Renal cortex interstitium (tissue), 15 donors: Measurements from ENCODE around the gene CCZ1B. TPM values are rescaled to one million over a fixed set of nuclear protein-coding genes. Genes with fewer than 3 reads are reported as not detected.
"Not testable (repeated sequence)": the region's sequence is repeated elsewhere in the genome, so short reads cannot be mapped to it uniquely, and the experiment has no call there.

ENCODE experiments used
- DNase-seq, 11 donors: peaks; one replicate each; pipeline ENCODE4 v3.0.0-alpha.2; 2013; ENCODE audit warnings: low read depth in 9 of 11, low spot score in 4 of 11; ENCODE audit errors: extremely low read depth in 1 of 11
- long read RNA-seq, 16 experiments: transcript quantifications; one replicate each; lab custom pipeline, GENCODE V29; 2026
- polyA plus RNA-seq, 3 donors: library from polyadenylated mRNA; unstranded; fragments of 120-200 nt; gene quantifications; one replicate each; pipeline ENCODE4 v1.2.1, GENCODE V29; 2013; ENCODE audit not compliant: insufficient read length in 3 of 3

CCZ1B gene
- polyA plus RNA-seq, result 10 to 100 TPM; 57.2 to 85.2 (median 61.0) TPM
- long read RNA-seq, donor 1, transcript CCZ1B-201 (15 exons, 2,885 nt), result major isoform, 7 of 12 reads
- long read RNA-seq, donor 1, partial matches to known transcripts, result 0 of 12 reads
- long read RNA-seq, donor 1, other reads (novel, unspliced or antisense), result 0 of 12 reads
- long read RNA-seq, donor 2, transcript CCZ1B-201 (15 exons, 2,885 nt), result major isoform, 8 of 14 reads
- long read RNA-seq, donor 2, partial matches to known transcripts, result 0 of 14 reads
- long read RNA-seq, donor 2, other reads (novel, unspliced or antisense), result 0 of 14 reads
- long read RNA-seq, donor 3, partial matches to known transcripts, result 0 of 5 reads
- long read RNA-seq, donor 3, other reads (novel, unspliced or antisense), result 0 of 5 reads
- long read RNA-seq, donor 4, transcript CCZ1B-201 (15 exons, 2,885 nt), result major isoform, 11 of 15 reads
- long read RNA-seq, donor 4, partial matches to known transcripts, result 0 of 15 reads
- long read RNA-seq, donor 4, other reads (novel, unspliced or antisense), result 0 of 15 reads
- long read RNA-seq, donor 5, result 0 reads
- long read RNA-seq, donor 6, transcript CCZ1B-201 (15 exons, 2,885 nt), result major isoform, 5 of 22 reads
- long read RNA-seq, donor 6, partial matches to known transcripts, result 6 of 22 reads
- long read RNA-seq, donor 6, other reads (novel, unspliced or antisense), result 0 of 22 reads
- long read RNA-seq, donor 7, transcript CCZ1B-201 (15 exons, 2,885 nt), result major isoform, 11 of 15 reads
- long read RNA-seq, donor 7, partial matches to known transcripts, result 0 of 15 reads
- long read RNA-seq, donor 7, other reads (novel, unspliced or antisense), result 0 of 15 reads
- long read RNA-seq, donor 8, result 0 reads
- long read RNA-seq, donor 9, transcript CCZ1B-201 (15 exons, 2,885 nt), result major isoform, 5 of 9 reads
- long read RNA-seq, donor 9, partial matches to known transcripts, result 0 of 9 reads
- long read RNA-seq, donor 9, other reads (novel, unspliced or antisense), result 0 of 9 reads
- long read RNA-seq, donor 10, partial matches to known transcripts, result 0 of 6 reads
- long read RNA-seq, donor 10, other reads (novel, unspliced or antisense), result 0 of 6 reads
- long read RNA-seq, donor 11, partial matches to known transcripts, result 0 of 4 reads
- long read RNA-seq, donor 11, other reads (novel, unspliced or antisense), result 0 of 4 reads
- long read RNA-seq, donor 12, partial matches to known transcripts, result 0 of 1 reads
- long read RNA-seq, donor 12, other reads (novel, unspliced or antisense), result 0 of 1 reads
- long read RNA-seq, donor 13, result 0 reads
- long read RNA-seq, donor 14, transcript CCZ1B-201 (15 exons, 2,885 nt), result major isoform, 11 of 15 reads
- long read RNA-seq, donor 14, partial matches to known transcripts, result 0 of 15 reads
- long read RNA-seq, donor 14, other reads (novel, unspliced or antisense), result 0 of 15 reads
- long read RNA-seq, donor 15, partial matches to known transcripts, result 0 of 7 reads
- long read RNA-seq, donor 15, other reads (novel, unspliced or antisense), result 0 of 7 reads
- long read RNA-seq, donor 16, transcript CCZ1B-205 (3 exons, 748 nt), result minor isoform, 5 of 19 reads
- long read RNA-seq, donor 16, transcript CCZ1B-201 (15 exons, 2,885 nt), result major isoform, 9 of 19 reads
- long read RNA-seq, donor 16, partial matches to known transcripts, result 0 of 19 reads
- long read RNA-seq, donor 16, other reads (novel, unspliced or antisense), result 0 of 19 reads

GRCh38 chr7:6826151-6826550 lies at the start of gene CCZ1B:
Gene CCZ1B, minus strand, starts transcription at chr7:6826275. Its CDS starts 78 bp downstream, at chr7:6826197.
- peak; percentile 10 to 61 (median 46) for DNase-seq

- not testable (repeated sequence) for DNase-seq
Observed at GRCh38 chr7:6875022-6875421, 48.9 kb upstream of the CCZ1B start.

- not testable (repeated sequence) for DNase-seq
Observed at GRCh38 chr7:6872246-6872945, 46.3 kb upstream of the CCZ1B start.

- not testable (repeated sequence) for DNase-seq
Observed at GRCh38 chr7:6871421-6872144, 45.5 kb upstream of the CCZ1B start.

GRCh38 chr7:6864751-6865150 lies 38.7 kb upstream of the CCZ1B start:
- not testable (repeated sequence) for DNase-seq

GRCh38 chr7:6864188-6864587 lies 38.1 kb upstream of the CCZ1B start:
- DNase-seq, result not testable (repeated sequence)

GRCh38 chr7:6862876-6863275 lies 36.8 kb upstream of the CCZ1B start:
- not testable (repeated sequence) for DNase-seq

- peak in 3 of 11 donors; percentile 3 to 22 (median 4) for DNase-seq
Observed at GRCh38 chr7:6857721-6858314, 31.7 kb upstream of the CCZ1B start.

GRCh38 chr7:6855563-6856131 lies 29.6 kb upstream of the CCZ1B start:
- DNase-seq, result not testable (repeated sequence)

- not testable (repeated sequence) for DNase-seq
Observed at GRCh38 chr7:6854747-6855562, 28.9 kb upstream of the CCZ1B start.

- not testable (repeated sequence) for DNase-seq
Observed at GRCh38 chr7:6853681-6854080, 27.6 kb upstream of the CCZ1B start.

GRCh38 chr7:6849127-6849526 lies 23.1 kb upstream of the CCZ1B start:
- DNase-seq, result not testable (repeated sequence)

- not testable (repeated sequence) for DNase-seq
Observed at GRCh38 chr7:6847751-6848150, 21.7 kb upstream of the CCZ1B start.

GRCh38 chr7:6845971-6846449 lies 19.9 kb upstream of the CCZ1B start:
- DNase-seq, result not testable (repeated sequence)

- DNase-seq, result not testable (repeated sequence)
Observed at GRCh38 chr7:6843654-6844053, 17.6 kb upstream of the CCZ1B start.
